ENCODE measurements around the gene DENND2A.

Gene DENND2A

DNA sequence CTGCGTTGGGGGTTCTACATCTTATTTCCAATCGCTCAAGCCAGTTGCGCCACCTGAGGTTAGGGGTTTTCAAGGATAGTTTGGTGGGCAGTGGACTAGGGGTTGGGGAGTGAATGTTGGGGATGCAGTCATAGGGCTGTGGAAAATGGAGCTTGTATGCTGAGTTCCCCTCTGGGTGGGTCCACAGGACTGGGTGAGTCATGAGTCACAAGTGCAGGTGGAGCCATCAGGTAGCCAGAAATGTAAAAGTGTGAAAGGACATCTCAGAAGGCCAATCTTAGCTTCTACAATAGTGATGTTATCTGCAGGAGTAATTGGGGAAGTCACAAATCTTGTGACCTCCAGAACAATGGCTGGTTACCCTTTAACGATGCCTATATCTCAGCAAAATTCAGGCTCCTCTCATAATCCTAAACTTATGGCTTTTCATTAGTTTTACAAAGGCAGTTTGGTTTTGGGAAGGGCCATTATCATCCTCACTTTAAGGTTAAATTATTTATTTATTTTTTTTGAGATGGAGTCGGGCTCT is 143.3 kb downstream of the DENND2A start:
- DNase-seq (ENCODE audit: low read depth) = no peak
- TF ChIP-seq, protein P1, sequence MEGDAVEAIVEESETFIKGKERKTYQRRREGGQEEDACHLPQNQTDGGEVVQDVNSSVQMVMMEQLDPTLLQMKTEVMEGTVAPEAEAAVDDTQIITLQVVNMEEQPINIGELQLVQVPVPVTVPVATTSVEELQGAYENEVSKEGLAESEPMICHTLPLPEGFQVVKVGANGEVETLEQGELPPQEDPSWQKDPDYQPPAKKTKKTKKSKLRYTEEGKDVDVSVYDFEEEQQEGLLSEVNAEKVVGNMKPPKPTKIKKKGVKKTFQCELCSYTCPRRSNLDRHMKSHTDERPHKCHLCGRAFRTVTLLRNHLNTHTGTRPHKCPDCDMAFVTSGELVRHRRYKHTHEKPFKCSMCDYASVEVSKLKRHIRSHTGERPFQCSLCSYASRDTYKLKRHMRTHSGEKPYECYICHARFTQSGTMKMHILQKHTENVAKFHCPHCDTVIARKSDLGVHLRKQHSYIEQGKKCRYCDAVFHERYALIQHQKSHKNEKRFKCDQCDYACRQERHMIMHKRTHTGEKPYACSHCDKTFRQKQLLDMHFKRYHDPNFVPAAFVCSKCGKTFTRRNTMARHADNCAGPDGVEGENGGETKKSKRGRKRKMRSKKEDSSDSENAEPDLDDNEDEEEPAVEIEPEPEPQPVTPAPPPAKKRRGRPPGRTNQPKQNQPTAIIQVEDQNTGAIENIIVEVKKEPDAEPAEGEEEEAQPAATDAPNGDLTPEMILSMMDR (conservative IDR thresholded peaks at IDR 0.05; ENCODE audit: low read length) = no peak

DNA sequence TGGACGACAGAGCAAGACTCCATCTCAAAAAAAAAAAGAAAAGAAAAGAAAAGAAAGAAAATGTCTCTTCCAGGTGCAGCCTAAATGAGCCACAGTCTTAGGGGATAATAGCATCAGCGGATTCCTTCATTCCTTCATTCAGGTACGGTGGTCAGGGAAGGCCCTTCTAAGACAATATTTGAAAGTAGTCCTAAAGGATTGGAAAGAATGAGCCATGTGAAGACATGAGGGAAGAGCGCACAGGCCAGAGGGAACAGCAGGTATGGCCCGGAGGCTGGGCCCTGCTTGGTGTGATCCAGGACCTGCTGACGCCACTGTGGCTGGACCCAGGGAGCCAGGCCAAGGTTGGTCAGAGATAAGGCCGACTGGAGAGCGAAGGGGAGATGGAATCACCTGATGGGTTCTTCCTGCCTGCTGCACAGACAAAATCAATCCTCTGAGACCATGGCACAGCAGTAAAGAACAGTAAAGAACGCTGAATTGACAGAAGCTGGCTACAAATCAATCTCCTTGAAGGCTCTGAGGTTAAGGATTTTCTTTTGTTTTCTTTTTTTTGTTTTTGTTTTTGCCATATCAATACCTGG is 145.0 kb downstream of the DENND2A start:
- H3K4me3 ChIP-seq (ENCODE audit: low read length) = no peak overlapping the region
- TF ChIP-seq, protein P1 (conservative IDR thresholded peaks at IDR 0.05; ENCODE audit: low read length) = no peak
- no peak for DNase-seq (ENCODE audit: low read depth)

More for the DNA sequence above, 143.3 kb downstream of the DENND2A start:
- H3K4me3 ChIP-seq (ENCODE audit: low read length) = no peak overlapping the region

DNA sequence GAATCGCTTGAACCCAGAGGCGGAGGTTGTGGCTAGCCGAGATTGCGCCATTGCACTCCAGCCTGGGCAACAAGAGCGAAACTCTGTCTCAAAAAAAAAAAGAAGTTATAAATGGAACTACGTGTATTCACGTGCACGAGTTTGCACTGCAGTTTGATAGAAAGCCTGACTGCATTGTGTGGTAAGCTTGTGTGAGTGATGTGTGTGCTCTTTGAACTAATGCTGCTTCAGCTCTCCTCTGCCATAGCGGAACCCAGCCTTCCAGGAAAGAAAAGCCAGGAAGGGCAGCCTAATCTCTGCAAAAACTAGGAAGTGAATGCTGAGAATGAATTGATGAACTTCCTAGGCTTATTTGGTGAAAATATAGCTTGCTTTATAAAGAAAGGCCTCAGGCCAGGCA is 145.7 kb downstream of the DENND2A start:
- TF ChIP-seq, protein P1 (conservative IDR thresholded peaks at IDR 0.05; ENCODE audit: low read length) = no peak
- DNase-seq (ENCODE audit: low read depth) = no peak
- H3K4me3 ChIP-seq (ENCODE audit: low read length) = no peak overlapping the region

DNA sequence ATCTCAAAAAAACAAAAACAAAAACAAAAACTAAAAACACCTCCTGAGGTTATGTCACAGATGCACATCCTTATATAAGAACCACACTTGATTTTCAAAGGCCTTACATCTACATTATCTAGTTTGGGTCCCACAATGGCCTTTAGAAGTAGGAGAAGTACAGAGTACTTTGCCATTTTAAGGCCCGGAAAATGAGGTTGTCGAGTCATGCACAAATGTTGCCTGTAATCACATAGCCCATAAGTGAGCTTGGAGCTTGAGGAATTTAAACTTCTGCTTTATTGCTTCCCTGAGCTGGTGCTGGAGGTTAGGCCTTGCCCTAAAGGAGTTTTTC is 151.6 kb downstream of the DENND2A start:
- H3K4me3 ChIP-seq (ENCODE audit: low read length) = no peak overlapping the region
- TF ChIP-seq, protein P1 (conservative IDR thresholded peaks at IDR 0.05; ENCODE audit: low read length) = no peak
- no peak for DNase-seq (ENCODE audit: low read depth)

DNA sequence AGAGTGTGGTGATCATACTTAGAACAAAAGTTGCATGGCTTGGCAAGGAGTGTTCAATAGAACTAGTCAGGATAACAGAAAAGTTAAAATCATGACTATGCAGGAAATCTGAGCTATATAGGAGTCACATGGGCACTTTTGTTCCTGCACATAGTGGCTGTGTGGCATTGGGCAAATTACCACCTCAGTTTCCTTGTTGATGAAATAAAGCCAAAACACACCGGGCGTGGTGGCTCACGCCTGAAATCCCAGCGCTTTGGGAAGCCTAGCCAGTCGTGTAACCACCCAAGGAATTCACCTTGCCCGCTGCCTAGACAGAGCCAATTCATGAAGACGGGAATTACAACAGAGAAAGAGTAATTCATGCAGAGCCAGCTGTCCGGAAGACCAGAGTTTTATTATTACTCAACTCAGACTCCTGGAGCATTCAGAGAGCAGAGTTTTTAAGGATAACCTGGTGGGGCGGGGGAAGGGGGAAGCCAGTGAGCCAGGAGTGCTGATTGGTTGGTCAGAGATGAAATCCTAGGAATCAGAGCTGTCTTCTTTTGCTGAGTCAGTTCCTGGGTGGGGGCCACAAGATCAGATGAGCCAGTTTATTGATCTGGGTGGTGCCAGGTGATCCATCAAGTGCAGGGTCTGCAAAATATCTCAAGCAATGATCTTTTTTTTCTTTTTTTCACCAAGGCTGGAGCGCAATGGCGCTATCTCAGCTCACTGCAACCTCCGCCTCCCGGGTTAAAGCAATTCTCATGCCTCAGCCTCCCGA is 154.9 kb downstream of the DENND2A start:
- no peak for DNase-seq (ENCODE audit: low read depth)
- no peak overlapping the region for H3K4me3 ChIP-seq (ENCODE audit: low read length)
- TF ChIP-seq, protein P1 (conservative IDR thresholded peaks at IDR 0.05; ENCODE audit: low read length) = no peak

DNA sequence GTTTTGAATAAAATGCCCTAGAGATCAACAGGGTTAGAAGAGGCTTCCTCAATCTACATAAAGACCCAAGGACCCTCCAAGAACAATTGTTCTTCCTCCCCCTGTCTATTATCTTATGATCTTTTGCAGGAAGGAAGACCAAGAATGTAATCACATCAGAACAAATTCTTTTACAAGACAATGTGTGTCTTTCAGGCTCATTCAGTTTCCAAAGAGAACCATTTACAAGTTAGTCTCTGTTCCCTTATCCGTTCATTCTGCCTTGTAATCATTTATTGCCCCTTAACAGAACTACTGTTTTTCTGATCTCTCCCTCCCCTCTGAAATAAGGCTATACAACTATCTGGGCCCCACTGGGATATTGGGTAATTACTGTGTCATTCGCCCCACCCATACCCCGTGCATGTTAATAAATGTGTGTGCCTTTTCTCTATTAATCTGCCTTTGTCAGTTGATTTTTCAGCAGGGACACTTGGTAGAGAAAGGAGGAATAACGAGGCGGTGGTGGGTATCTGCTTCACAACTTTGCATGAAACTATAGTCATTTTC is 155.6 kb downstream of the DENND2A start:
- TF ChIP-seq, protein P1 (conservative IDR thresholded peaks at IDR 0.05; ENCODE audit: low read length) = no peak
- no peak overlapping the region for H3K4me3 ChIP-seq (ENCODE audit: low read length)
- DNase-seq (ENCODE audit: low read depth) = no peak

DNA sequence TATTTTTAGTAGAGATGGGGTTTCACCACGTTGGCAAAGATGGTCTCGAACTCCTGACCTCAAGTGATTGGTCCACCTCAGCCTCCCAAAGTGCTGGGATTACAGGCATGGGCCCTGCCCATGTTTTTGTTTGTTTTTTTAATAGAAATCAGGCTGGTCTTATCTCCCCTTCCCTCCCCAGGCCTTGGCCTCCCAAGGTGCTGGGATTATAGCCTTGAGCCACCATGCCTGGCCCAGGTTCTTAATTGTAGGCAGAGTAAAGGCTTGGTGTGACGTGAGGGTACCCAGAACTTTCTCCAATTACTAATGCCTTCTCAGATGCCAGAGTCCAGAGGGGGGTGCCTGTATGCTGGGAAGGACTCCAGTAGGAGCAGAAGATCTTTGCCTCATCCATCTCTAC is 156.1 kb downstream of the DENND2A start:
- no peak for DNase-seq (ENCODE audit: low read depth)
- no peak overlapping the region for H3K4me3 ChIP-seq (ENCODE audit: low read length)

More for the DNA sequence above, 156.1 kb downstream of the DENND2A start:
- TF ChIP-seq, protein P1 (conservative IDR thresholded peaks at IDR 0.05; ENCODE audit: low read length) = no peak
